ENCODE results near the gene SPRR1A.
"Not testable (repeated sequence)": the region's sequence is repeated elsewhere in the genome, so short reads cannot be mapped to it uniquely, and the experiment has no call there.

SPRR1A gene

GRCh38 chr1:152976688-152977087 is 7.2 kb upstream of the SPRR1A start:
- DNase-seq = no peak

GRCh38 chr1:152977614-152978013 is 6.3 kb upstream of the SPRR1A start:
- no peak for DNase-seq

DNA sequence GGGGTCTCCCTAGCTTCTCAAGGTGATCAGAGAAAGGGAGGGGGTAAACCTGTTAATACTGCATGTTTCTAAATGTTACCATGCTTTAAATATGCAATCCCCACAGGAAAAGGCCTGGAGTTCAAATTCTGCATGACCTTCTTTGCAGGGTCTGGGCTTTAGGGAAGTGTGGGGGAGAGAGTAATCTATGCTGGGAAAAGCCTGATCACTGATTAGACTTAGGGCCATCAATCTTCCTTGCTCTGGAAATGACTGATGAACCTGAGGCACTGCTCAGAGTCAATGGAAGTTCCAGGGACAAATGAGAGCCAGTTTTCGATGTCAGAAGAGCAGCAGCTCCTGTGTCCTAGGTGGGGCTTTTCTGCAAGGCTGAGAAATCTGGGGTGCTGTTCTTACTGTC is 3.2 kb upstream of the SPRR1A start:
- no peak for DNase-seq

DNA sequence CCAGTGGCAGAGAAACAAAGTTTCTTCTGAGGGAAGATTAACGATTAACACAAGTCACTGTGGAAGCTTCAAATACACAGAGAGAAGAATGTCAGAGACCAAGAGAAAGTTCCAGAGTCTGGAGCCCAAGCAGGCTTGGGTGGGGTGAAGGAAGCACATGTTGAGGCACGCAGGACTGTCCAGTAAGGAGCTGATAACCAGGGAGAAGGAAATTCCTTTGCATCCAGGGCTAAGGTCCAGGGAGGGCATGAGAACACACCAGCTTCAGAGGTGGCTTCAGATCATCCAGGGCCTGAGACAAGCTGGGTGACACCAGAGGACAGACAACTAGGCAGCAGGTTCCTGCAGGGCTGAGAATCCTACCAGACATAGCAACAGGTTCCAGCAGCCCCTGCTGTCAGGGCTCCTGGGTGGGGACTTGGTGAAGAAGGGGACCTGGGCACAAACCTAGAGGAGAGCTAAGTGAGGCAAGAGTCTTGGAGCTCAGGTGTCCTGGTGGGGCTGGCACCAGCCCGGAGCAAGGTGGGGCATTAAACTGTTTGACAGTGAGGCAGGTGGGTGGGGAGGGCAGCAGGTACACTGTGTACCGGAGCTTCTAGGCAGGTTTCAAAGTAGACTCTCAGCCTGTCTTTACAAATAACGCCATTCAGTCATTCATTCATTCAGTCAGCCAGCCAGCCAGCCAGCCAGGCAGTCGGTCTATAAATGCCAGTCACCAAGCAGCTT is 2.6 kb upstream of the SPRR1A start:
- DNase-seq = no peak

DNA sequence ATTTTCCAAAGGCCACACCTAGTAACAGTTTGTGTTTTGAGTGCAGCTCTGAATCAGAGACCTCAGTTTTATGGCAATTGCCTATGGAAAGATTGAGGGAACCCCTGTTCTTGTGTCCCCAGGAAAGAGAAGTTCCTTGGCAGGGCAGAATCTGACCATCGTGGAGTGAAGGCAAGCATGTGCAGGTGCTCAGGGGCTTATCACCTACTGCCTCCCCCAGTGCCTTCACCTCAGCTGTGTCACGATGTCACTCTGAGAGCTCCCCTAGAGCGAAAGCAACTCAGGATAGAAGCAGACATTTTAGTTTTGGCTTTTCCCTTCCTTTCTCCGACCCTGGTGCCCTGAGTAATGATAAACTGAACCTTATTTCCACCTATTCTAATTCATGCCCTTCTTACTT is 1.8 kb upstream of the SPRR1A start:
- DNase-seq = no peak

- no peak for DNase-seq
Observed at GRCh38 chr1:152983234-152983633, 647 bp upstream of the SPRR1A start.

GRCh38 chr1:152986578-152986977 is 2.7 kb downstream of the SPRR1A start:
- DNase-seq = no peak

DNA sequence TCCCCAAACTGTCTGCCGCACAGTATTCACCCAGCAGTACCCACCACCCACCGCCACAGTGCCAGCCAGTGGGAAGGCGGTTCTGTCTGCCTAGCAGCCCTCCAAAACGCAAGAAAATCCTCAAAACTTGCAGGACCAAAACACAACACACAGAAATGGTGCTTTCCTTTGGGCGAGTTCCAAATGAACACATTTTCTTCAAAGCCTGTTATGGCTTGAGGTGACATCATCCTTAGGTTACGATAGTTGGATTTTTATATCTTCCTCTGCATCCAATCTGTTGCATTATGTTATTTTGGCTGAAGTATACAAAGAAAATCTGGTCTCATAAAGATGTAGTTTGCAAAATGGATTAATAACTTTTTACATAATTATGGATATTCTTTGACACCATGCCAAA is 9.3 kb downstream of the SPRR1A start:
- DNase-seq = no peak

GRCh38 chr1:152995842-152996241 is 12.0 kb downstream of the SPRR1A start:
- DNase-seq = no peak

- no peak for DNase-seq
Observed at GRCh38 chr1:152996633-152997400, 12.9 kb downstream of the SPRR1A start.

DNA sequence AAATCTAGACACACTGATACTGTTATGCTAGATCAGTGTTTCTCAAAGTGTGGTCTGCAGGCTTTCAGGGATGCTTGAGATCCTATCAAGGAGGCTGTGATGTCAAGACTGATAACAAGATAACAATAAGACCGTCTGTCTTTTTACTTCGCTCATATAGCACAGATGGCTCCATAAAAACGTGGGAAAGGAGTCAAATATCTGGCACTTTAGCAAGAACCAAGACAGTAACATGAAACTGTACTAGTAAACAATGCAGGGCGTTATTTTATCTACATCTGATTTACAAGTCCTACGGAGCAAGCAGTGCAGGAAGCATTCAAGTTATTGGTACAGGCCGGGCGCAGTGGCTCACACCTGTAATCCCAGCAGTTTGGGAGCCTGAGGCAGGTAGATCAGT is 14.0 kb downstream of the SPRR1A start:
- DNase-seq = no peak

GRCh38 chr1:152998476-152998875 is 14.6 kb downstream of the SPRR1A start:
- no peak for DNase-seq

- no peak for DNase-seq
Observed at GRCh38 chr1:152999818-153000217, 15.9 kb downstream of the SPRR1A start.

DNA sequence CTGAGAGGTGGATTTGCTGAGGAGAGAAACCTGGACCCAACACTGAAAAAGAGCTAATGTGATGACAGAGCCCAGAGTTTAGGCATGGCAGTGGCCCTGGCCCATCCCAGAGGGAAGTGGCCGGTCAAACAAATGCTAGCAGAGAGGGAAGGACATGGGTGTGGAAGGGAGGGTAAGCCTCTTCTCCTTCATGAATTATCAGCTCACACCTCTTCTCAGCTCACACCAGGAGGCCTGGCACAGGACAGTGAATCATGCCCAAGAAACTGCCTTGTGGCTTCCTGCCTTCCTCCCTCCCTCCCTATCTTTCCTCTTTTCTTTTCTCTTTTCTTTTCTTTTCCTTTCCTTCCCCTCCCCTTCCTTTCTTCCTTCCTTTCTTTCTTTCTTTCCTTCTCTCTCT is 16.4 kb downstream of the SPRR1A start:
- no peak for DNase-seq

DNA sequence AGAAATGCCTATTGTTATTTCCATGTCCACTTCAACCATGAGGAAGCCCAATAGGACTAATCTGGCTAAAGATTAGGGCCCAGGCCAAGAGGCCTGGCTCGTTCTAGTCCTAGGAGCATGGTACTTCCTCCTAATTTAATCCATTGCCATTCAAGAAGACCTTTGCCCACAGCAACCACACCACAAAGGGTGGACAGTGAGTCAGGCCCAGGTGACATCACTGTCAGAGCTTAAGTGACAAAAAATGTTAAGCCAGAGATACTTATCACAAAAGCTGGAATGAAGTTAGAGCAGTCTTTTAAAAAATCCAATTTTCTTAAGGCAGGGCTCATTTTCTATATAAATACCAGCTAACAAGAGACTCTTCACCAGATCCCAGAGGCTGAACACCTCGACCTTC is 17.5 kb downstream of the SPRR1A start, which contains the start of gene SPRR3:
SPRR3 (plus strand) TSS at position 368 of the 400 bp plus-strand sequence. CDS start 1,272 bp downstream, outside the sequence.
- DNase-seq = no peak

DNA sequence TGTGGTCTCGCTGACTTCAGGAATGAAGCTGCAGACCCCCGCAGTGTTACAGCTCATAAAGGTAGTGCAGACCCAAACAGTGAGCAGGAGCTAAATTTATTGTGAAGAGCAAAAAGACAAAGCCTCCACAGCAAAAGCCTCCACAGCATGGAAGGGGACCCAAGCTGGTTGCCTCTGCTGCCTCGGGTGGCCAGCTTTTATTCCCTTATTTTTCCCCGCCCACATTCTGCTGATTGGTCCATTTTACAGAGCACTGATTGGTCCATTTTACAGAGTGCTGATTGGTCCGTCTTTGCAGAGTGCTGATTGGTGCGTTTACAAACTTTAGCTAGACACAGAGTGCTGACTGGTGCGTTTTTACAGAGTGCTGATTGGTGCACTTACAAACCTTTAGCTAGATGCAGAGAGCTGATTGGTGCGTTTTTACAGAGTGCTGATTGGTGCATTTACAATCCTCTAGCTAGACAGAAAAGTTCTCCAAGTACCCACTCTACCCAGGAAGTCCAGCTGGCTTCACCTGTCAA is 27.4 kb downstream of the SPRR1A start:
- DNase-seq = not testable (repeated sequence)

- not testable (repeated sequence) for DNase-seq
Observed at GRCh38 chr1:153021829-153022228, 37.9 kb downstream of the SPRR1A start.

- not testable (repeated sequence) for DNase-seq
Observed at GRCh38 chr1:153022340-153022739, 38.5 kb downstream of the SPRR1A start.

GRCh38 chr1:153023109-153023508 is 39.2 kb downstream of the SPRR1A start:
- DNase-seq = no peak

DNA sequence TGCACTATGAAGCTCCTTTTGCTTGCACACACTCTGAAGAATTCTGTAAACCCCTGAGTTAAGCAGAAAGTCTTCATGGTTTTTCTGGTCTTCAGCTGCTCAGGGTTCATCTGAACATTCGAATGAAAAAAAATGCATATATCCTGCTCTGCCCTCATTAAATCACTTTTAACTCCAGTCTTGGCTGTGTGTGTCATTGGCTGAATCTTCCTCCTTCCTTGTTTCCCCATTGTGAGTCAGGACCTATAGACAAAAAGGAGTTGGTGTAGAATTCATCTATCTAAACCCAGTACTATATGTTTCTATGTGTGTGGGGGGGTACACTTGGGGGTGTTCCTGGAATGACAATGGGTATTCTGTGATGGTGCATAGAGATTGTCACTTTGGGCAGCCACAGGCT is 40.5 kb downstream of the SPRR1A start:
- DNase-seq = no peak

DNA sequence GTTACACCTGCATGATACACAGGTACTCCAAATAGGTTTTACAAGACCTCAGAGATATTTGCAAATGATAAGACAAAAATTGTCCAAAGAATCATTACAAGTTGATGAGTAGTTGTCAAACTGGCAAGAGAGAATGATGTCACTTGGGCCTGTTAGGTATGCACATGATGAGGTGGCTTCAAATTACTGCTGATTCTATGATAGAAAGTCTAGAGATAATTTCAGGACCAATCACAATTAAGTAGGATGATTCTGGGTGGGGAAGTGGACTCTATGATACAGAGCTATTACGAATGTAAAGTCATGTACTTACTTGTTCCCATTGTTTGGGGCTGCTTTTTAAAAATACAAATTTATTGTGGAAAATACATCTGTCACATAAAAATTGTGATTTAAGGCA is 41.9 kb downstream of the SPRR1A start:
- DNase-seq = no peak

- DNase-seq = no peak
Observed at GRCh38 chr1:153028766-153029165, 44.9 kb downstream of the SPRR1A start.

- no peak for DNase-seq
Observed at GRCh38 chr1:153030895-153031294, 47.0 kb downstream of the SPRR1A start, which contains the start of gene SPRR1B. Gene SPRR1B, plus strand, starts transcription at chr1:153031203. Its CDS starts 1,143 bp downstream, at chr1:153032346.

- no peak for DNase-seq
Observed at GRCh38 chr1:153032073-153032472, 48.2 kb downstream of the SPRR1A start.
